ENCODE data around the gene TSC22D1.

Gene TSC22D1

GRCh38 chr13:44404261-44405132 lies 171.6 kb downstream of the TSC22D1 start:
- DNase-seq (ENCODE audit: low read depth in 2 of 2): no peak

- no peak for DNase-seq (ENCODE audit: low read depth in 2 of 2)
These were observed 172.6 kb downstream of the TSC22D1 start for GRCh38 chr13:44403461-44404056.

DNA sequence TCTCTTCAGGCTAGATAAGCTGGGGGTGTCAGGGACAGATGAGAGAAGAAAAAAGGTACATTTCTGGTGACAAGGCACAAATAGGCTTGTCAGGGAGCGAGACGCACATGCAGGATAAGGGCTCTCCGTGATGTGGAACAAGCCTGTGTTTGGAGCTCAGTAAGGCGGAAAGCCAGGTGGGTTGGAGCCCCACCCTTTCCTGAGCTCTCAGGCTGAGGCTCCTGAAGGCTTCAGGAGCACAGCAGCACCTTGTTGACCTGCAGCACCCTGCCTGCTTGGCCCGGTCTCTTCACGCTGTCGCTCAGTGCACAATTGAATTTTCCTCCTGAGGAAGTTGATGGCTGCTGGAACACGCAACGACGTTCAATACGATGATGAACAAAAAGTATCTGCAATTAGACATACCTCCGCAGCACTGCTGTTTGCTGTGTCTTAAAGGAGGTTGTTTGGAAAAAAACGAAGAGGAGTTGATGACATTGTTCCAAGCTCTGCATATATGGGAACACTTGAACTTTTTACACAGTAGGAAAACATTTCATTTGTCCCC lies 173.2 kb downstream of the TSC22D1 start:
- no peak for DNase-seq (ENCODE audit: low read depth in 2 of 2)

- DNase-seq (ENCODE audit: low read depth in 2 of 2): no peak
These were observed 174.6 kb downstream of the TSC22D1 start for GRCh38 chr13:44401577-44401976.

GRCh38 chr13:44400736-44401135 lies 175.4 kb downstream of the TSC22D1 start:
- no peak for DNase-seq (ENCODE audit: low read depth in 2 of 2)

DNA sequence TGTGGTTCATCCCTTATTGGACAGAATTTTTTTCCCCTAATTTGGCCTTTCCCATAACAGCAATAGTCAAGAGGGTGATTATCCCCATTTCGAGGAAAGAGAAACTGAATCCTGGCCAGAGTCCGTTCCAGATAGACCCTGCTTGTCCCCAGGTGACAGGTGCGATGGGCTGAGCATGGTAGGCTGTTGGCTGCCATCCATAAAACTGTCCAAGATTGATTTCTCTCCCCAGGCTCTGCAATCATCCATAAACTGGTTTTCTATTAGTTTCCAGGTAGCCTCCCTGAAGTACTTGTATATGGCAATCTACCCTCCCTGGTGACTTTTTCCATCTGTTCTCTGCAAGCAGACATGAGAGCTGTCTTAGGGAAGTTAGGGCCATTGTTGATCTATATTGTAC lies 177.1 kb downstream of the TSC22D1 start:
- no peak for DNase-seq (ENCODE audit: low read depth in 2 of 2)

DNA sequence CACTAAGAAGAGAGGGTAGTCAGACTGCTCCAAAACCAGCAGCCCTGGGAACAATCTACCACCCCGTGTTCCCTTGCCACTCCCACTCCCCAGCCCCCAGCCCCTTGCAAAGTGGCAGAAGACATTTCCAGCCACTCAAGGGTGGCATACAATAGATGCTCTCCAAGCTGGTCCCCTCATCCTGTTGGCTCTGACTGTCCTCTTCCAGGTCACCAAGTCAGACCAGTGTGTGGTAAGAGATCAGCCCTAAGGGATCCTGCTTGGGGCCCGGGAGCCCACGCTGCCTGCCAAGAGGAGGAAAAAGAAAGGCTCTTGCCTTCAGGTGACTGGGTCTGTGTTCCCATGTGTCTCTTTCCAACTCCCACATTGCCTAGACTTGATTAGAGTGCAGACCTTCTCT lies 177.5 kb downstream of the TSC22D1 start:
- DNase-seq (ENCODE audit: low read depth in 2 of 2): no peak

- no peak for DNase-seq (ENCODE audit: low read depth in 2 of 2)
These were observed 178.3 kb downstream of the TSC22D1 start for GRCh38 chr13:44397766-44398223.

DNA sequence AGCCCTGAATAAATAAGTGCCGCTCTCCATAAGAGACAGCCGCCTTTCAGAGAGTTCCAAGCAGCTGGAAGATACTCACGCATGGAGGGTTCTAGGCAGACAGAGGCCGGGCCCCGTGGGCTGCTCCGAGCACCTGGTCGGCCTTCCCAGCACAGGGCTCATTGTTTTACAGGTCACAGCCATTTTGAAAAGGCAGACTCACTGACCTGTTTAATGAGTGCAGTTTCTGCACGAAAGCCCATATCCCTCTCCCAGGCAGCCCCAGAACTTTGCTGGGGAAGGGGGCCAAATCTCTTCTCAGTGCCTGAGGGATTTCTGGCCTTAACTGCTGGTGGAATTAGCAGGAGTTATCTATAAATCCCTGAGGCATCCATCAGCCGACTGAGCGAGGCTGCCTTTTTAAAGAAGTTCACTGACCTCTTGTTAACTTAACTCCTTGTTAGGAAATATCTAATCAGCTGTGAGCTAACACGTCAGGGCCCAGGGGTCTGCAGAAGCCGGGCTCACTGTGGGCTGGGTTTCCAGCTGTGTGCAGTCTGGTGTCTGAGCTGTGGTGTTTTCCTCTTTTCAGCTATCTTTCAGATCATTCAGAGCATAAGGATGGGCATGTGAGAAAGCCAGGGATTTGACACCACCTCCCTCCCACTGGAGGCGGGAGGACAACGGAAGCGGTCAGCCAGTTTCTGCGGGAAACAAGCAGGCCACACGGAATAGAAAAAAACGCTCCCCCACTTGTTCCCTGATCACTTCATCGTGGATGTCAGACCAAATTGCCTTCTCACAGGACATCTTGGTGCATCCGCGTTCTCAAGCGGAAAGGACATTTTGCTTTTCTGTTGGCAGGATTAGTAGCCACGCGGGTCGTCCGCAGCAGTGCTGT lies 179.2 kb downstream of the TSC22D1 start:
- DNase-seq (ENCODE audit: low read depth in 2 of 2): no peak

DNA sequence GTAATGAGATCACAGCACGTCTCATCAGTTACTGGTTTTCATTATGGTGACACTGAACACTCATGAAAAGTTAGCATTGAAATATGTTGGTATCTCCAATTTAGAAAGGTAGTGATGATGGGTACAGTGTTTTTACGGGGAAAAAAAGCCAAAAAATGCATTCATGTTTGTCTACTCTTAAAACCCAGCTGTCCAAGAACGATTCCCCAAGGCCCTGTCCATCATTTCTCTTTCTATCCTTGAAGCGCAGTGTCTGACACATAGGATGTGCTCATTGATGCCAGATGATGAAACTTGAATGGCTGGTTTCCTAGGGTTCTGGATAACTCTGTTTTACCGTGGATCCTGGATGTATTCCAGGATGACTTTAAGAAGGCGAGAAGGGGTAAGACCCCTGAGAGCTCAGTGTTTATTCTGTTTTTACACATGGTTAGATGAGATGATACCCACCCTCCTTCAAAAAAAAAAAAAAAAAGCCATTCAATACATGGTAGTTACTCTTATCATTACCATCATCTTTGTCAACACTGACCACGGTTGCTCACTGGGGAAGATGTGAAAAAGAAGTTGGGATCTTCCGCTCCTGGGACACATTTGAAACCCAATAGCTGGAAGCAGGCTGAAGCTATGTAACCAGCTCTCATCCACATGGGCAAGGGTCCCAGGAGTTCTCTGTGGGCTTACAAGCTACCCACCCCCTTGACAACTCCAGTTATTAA lies 180.0 kb downstream of the TSC22D1 start:
- DNase-seq (ENCODE audit: low read depth in 2 of 2): no peak

DNA sequence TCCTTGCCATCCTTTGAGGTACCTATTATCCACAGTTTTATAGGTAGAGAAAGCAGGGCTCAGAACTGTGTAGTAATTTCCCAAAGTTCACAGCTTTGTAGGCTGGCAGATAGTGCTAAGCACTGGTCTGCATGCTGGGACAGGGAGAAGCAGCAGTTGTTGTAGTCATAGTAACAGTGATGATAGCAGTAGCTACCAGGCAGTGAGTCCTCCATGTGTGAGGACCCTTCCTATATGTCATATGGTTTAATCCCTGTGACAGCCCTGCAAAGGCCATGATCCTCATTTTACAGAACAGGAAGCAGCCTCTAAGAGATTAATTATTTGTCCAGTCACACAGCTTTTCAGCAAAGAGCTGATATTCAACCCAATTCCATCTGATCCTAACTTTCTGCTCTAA lies 181.5 kb downstream of the TSC22D1 start:
- no peak for DNase-seq (ENCODE audit: low read depth in 2 of 2)

DNA sequence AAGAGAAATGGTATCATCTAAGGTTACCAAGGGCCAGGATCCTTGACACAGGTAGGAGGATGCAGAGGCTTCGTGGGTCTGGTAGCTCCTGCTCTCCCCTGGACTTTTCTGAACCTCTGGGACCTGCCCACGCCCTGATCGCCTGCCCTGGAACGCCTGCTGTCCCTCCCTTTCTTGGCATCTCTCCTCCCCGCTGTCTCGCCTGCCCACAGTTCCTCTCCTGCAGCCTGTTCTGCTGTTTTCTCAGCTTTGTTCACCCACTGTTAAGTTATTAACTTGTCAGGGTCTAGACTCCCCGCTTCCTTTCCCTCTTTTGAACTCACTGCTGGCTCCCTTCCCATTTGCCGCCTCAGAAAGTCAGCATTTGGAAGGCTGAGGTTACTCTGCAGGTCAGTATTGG lies 182.7 kb downstream of the TSC22D1 start:
- DNase-seq (ENCODE audit: low read depth in 2 of 2): no peak

GRCh38 chr13:44389876-44390275 lies 186.3 kb downstream of the TSC22D1 start:
- no peak for DNase-seq (ENCODE audit: low read depth in 2 of 2)

- no peak for DNase-seq (ENCODE audit: low read depth in 2 of 2)
These were observed 187.0 kb downstream of the TSC22D1 start for GRCh38 chr13:44389060-44389666.

DNA sequence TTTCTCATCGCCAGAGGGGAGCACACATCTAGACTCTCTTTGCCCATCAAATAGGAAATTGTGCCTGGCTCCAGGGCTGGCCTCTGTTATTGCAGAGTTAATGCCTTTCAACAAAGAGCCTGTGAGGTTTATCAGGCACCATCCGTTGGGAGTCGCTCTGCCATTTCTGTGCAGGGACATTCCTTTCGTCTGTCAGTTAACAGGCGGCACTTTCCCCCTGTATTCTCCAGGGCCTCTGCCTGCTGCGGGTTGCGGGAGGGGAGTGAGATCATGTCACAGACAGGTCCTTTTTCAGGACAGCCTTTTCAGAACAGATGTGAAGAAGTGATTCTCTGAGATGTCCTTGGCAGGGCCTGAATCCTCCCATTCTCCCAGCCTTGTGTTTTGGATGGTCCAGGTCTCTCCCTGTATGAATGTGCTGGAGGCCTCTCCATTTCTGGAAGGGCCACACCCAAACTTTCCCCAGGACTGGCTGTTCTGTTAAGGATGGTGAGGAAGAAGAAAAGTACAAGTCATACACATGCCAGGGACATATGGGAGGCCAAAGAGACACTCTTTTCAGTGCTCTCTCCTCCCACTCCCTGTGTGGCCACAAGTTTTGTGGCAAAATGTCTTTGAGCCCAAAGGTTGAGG lies 187.6 kb downstream of the TSC22D1 start:
- DNase-seq (ENCODE audit: low read depth in 2 of 2): no peak

DNA sequence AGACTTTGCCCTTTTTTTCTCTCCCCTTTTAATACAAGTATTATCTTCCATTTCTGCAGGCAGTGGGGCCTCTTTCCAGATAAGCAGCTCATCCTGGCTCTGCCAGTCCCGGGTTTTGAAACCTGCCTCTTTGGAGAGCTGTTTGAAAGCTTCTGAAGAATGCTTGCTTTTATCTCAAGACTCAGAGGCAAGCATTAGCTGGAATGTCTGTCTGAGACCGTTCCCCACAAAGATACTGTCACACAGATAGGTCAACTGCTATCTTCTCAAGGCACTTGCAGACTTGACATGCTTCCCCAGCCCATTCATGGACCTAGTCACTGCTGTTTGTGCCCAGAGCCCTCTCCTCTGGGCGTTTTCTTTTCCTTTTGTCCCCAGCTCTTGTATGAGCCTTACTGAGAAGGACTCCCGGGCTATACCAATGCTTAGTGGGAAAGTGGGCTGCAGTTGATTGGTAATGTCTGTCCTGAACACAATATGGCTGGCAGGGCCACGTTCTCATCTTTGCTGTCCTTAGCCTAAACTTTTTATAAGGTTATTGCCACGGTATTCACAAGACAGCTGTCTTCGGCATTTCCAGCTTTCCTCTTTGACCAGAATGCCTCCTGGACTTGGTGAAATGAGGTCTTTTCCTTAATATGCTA lies 189.1 kb downstream of the TSC22D1 start:
- DNase-seq (ENCODE audit: low read depth in 2 of 2): no peak

DNA sequence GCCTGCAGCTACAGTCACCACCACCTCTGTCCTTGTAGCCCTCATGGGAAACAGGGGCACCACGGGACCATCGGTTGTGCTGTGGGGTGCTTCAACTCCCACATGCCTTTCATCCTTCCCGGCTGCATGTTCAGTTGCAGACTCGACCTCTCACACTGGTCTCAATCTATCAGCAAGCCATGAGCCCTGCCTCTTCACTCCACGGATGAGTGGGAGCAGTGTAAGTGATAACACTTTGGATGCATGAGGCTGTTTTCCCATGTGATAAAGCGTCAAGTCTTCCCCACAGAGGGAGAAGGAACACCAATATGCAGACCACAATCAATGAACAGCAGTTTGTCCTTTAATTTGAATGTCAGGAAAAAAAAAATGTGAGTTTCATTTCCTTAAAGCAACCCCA lies 190.3 kb downstream of the TSC22D1 start:
- no peak for DNase-seq (ENCODE audit: low read depth in 2 of 2)

DNA sequence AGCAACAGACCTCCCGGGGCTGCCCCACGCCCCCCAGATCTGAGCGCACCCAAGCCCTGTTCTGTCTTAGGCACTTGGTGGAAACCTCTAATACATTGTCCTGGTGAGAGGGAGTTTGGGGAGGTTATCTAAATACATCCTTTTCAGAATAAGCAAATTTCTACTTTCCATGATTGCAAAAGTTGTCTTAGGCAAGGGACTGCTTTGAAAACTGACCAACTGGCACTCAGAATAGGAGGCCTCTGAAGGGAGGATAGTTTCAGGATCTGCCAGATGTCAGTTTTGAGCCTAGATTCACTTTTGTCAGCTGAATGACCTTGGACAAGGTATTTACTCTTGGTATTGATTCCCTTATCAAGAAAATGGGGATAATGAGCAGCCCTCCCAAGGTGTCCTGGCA lies 190.7 kb downstream of the TSC22D1 start:
- no peak for DNase-seq (ENCODE audit: low read depth in 2 of 2)

DNA sequence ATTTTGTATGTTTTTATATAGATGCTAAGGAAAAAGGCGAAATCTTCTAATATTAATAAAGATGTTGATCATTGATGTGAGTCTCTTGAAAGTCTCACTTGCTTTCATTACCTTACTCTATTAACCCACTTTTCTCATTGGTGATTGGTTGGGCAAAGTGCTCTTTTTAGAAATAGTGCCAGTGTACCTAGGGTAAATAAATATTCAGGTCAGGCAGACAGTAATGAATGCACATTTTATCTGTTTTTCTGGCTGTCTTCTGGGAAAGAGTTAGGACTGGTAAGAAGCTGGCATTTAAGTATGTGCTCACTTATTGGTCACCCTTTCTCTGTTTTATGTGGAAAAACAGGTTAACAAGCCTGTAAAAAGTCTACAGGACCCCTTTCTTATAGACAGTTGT lies 191.4 kb downstream of the TSC22D1 start:
- no peak for DNase-seq (ENCODE audit: low read depth in 2 of 2)

GRCh38 chr13:44383945-44384344 lies 192.2 kb downstream of the TSC22D1 start:
- DNase-seq (ENCODE audit: low read depth in 2 of 2): no peak
